ENCODE results near the gene PNCK.
"Not testable (repeated sequence)": the region's sequence is repeated elsewhere in the genome, so short reads cannot be mapped to it uniquely, and the experiment has no call there.

PNCK gene

DNA sequence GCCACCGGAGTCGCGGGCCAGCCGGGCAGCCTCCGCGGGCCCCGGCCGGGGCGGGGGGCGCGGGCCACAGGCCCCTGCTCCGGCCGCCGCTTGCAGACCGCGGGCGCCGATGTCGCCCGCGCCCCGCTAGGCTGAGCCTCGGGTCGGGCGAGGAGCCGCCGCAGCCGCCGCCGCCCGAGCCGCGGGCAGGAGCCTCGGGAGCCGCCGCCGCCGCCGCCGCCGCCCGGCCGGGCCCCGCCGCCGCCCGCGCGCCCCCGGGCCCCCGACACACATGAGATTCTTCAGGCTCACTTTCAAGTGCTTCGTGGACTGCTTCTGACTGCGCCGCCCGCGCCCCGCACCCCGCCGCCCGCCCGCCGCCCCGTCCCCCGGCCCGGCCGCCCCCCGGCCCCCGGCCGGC, 14.5 kb upstream of the PNCK start:
- DNase-seq (ENCODE audit: low read depth, low spot score) = no peak
- H3K9ac ChIP-seq (ENCODE audit: insufficient read length, low read depth) = no peak overlapping the region
- H3K9me3 ChIP-seq (ENCODE audit: insufficient read depth, low read length) = no peaks in the 10 kb centered on the region
- peaks cover 3% of the 10 kb centered on the region for H3K4me1 ChIP-seq (ENCODE audit: insufficient read depth, insufficient read length)
- H3K36me3 ChIP-seq (ENCODE audit: insufficient read depth, insufficient read length, low read length) = peaks cover 12% of the 10 kb centered on the region
- TF ChIP-seq ZNF274 (IDR thresholded peaks at IDR 0.05; ENCODE audit: low read depth, low read length) = no peak
- no peak for TF ChIP-seq SUZ12 (IDR thresholded peaks at IDR 0.05; ENCODE audit: extremely low read depth, insufficient read depth, insufficient read length)
- TF ChIP-seq YY1 (IDR thresholded peaks at IDR 0.05; ENCODE audit: insufficient read depth, insufficient read length) = no peak
- no peaks in the 10 kb centered on the region for H3K27me3 ChIP-seq (ENCODE audit: insufficient read depth, insufficient read length)
- no peak overlapping the region for H3K4me3 ChIP-seq (ENCODE audit: insufficient read length, low read depth)

DNA sequence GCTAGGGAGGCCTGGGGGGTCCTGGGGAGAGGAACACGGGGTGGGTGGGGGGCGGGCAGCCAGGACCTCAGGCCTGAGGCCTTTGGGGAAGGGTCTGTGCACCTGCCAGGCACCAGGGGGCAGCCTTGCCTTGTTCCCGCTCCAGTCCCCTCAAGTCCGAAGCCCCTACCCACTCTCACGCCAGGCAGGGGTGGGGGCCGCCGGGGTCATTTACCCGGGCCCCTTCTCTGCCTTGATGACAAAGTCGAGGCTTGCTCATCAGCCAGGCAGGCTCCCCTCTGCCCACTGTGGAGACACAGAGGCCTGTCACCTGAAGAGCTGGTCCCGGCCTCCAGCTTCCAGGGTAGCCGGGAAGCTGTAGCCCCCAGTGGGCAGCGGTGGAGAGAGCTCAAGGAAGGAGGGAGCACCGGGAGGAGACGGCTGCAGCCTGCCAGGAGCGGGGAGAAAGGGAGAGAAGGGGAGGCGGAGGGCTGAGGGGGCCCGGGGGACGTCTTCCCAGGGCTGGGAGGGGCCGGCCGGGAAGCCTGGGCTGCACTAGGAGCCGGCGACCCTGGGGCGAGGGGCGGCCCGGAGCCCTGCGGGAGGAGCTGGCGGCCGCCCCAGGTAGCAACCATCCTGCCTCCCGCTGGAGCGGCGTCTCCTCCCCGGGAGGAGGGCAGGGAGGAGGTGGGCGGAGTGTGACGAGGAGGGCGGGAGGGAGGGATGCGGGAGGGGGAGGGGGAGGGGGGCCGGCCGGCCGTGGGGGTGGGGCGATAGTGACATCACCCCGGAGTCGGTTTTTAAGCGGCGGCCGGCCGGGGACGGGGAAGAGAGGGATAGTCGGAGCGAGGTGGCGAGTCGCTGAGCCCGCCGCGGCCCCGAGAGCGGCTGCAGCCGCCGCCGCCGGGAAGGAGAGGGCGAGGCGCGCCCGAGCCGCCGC, 13.8 kb upstream of the PNCK start, which contains the start of gene SLC6A8:
SLC6A8 (plus strand) TSS at position 806 of the 919 bp plus-strand sequence. CDS start 649 bp downstream, outside the sequence.
- no peak for DNase-seq (ENCODE audit: low read depth, low spot score)
- no peaks in the 10 kb centered on the region for H3K9me3 ChIP-seq (ENCODE audit: insufficient read depth, low read length)
- H3K4me1 ChIP-seq (ENCODE audit: insufficient read depth, insufficient read length) = peaks cover 3% of the 10 kb centered on the region
- peak within 1 kb of the TSS; percentile 42 for H3K9ac ChIP-seq (ENCODE audit: insufficient read length, low read depth)
- H3K36me3 ChIP-seq (ENCODE audit: insufficient read depth, insufficient read length, low read length) = peaks cover 12% of the 10 kb centered on the region
- peak within 1 kb of the TSS; percentile 42 for H3K4me3 ChIP-seq (ENCODE audit: insufficient read length, low read depth)
- H3K27me3 ChIP-seq (ENCODE audit: insufficient read depth, insufficient read length) = no peaks in the 10 kb centered on the region
- TF ChIP-seq ZNF274 (IDR thresholded peaks at IDR 0.05; ENCODE audit: low read depth, low read length) (no peak), SUZ12 (IDR thresholded peaks at IDR 0.05; ENCODE audit: extremely low read depth, insufficient read depth, insufficient read length) (no peak), YY1 (IDR thresholded peaks at IDR 0.05; ENCODE audit: insufficient read depth, insufficient read length) (no peak)

DNA sequence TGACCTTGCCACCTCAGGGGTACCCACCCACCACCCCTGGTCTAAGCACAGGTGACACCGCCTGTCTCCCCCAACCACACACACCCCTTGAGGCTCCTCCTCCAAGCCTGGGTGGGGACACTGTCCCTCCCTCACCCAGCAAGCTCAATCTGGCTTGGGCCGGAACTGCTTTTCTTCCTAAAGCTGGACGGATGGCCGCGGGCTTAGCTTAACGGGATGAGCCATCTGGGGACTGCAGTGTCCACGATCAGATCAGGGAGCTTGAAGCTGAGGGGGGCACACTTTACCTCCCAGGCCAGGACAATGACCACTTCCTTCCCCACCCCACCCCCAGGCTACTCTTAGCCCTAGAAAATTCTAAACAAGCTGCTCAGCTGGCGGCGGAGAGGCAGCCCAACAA, 13.1 kb upstream of the PNCK start:
- Histone ChIP-seq H3K36me3 (ENCODE audit: insufficient read depth, insufficient read length, low read length) (peaks cover 9% of the 10 kb centered on the region), H3K4me3 (ENCODE audit: insufficient read length, low read depth) (no peak overlapping the region), H3K27me3 (ENCODE audit: insufficient read depth, insufficient read length) (no peaks in the 10 kb centered on the region), H3K9ac (ENCODE audit: insufficient read length, low read depth) (no peak overlapping the region), H3K9me3 (ENCODE audit: insufficient read depth, low read length) (no peaks in the 10 kb centered on the region), H3K4me1 (ENCODE audit: insufficient read depth, insufficient read length) (peaks cover 3% of the 10 kb centered on the region)
- no peak for TF ChIP-seq SUZ12 (IDR thresholded peaks at IDR 0.05; ENCODE audit: extremely low read depth, insufficient read depth, insufficient read length)
- no peak for TF ChIP-seq ZNF274 (IDR thresholded peaks at IDR 0.05; ENCODE audit: low read depth, low read length)
- no peak for TF ChIP-seq YY1 (IDR thresholded peaks at IDR 0.05; ENCODE audit: insufficient read depth, insufficient read length)
- no peak for DNase-seq (ENCODE audit: low read depth, low spot score)

DNA sequence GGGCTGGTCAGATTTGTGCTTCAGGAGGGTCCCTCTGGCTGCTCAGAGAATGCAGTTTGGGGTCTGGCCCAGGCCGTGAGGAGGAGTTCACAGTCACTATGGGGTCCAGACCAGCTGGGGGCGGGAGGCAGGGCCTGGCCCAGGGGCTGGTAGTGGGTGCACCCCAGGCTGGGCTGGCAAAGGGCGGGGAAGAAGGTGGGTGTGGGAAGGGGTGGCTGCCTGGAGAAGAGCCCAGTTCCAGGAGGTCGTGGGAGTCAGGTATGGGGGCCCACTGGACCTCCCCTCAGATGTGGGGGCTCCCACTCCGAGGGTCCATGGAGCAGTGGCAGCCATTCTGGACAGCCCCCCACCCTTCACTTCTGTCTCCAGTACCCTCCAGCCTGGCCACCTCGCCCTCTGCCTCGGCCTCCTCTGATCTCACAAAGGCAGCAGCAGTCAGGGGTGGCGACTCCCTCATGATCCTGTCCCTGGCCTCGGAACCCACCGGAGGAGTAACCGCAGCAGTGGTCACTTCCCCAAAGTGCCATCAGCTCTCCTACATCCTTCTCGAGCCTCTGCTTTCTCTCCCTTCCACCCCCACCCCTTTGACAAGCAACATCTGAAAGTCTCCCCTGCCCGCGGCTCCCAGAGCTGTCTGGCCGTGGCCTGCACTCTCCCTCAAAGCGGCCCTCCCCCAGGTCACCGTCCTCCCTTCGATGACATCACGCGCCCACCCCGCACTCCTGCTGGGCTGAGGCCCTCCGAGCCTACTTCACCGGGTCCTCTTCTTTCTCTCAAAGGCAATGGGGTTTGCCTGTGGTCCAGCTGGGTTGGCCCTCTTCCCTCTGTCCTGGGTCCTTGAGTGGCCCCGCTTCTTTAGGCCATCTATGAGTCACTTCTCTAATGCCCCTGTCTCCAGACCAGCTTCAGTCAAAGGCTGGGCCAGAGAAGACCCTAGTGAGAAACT, 12.4 kb upstream of the PNCK start:
- peak overlapping the region; percentile 56 for H3K9ac ChIP-seq (ENCODE audit: insufficient read length, low read depth)
- no peak for DNase-seq (ENCODE audit: low read depth, low spot score)

DNA sequence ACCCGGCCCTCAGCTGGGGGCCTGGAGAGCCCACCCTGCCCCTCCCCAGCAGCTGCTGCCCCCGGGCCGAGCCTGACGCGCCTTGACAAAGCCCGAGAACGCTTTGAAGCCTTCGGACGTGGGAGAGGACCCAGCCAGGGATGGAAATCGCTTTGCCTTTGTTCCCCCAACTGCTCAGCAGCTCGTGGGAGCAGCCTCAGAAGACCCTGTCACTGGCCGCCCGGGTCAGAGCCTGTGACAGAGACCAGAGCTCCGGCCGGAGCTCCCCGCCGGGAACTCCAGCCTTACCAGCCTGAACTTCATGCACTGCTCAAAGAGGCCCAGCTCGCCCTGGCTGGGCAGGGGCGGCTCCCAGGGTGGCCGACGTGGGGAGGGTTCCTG, 11.5 kb upstream of the PNCK start:
- Histone ChIP-seq H3K9me3 (ENCODE audit: insufficient read depth, low read length) (no peaks in the 10 kb centered on the region), H3K36me3 (ENCODE audit: insufficient read depth, insufficient read length, low read length) (peaks cover 4% of the 10 kb centered on the region), H3K9ac (ENCODE audit: insufficient read length, low read depth) (peak overlapping the region; percentile 56), H3K4me3 (ENCODE audit: insufficient read length, low read depth) (peak overlapping the region; percentile 21), H3K27me3 (ENCODE audit: insufficient read depth, insufficient read length) (no peaks in the 10 kb centered on the region), H3K4me1 (ENCODE audit: insufficient read depth, insufficient read length) (peaks cover 3% of the 10 kb centered on the region)
- DNase-seq (ENCODE audit: low read depth, low spot score) = no peak
- TF ChIP-seq ZNF274 (IDR thresholded peaks at IDR 0.05; ENCODE audit: low read depth, low read length) = no peak
- no peak for TF ChIP-seq SUZ12 (IDR thresholded peaks at IDR 0.05; ENCODE audit: extremely low read depth, insufficient read depth, insufficient read length)
- TF ChIP-seq YY1 (IDR thresholded peaks at IDR 0.05; ENCODE audit: insufficient read depth, insufficient read length) = no peak

More for the DNA sequence above, 12.4 kb upstream of the PNCK start:
- peak overlapping the region; percentile 15 for H3K4me3 ChIP-seq (ENCODE audit: insufficient read length, low read depth)
- no peaks in the 10 kb centered on the region for H3K9me3 ChIP-seq (ENCODE audit: insufficient read depth, low read length)
- peaks cover 4% of the 10 kb centered on the region for H3K36me3 ChIP-seq (ENCODE audit: insufficient read depth, insufficient read length, low read length)
- no peaks in the 10 kb centered on the region for H3K27me3 ChIP-seq (ENCODE audit: insufficient read depth, insufficient read length)
- peaks cover 3% of the 10 kb centered on the region for H3K4me1 ChIP-seq (ENCODE audit: insufficient read depth, insufficient read length)
- TF ChIP-seq ZNF274 (IDR thresholded peaks at IDR 0.05; ENCODE audit: low read depth, low read length) = no peak
- TF ChIP-seq SUZ12 (IDR thresholded peaks at IDR 0.05; ENCODE audit: extremely low read depth, insufficient read depth, insufficient read length) = no peak
- no peak for TF ChIP-seq YY1 (IDR thresholded peaks at IDR 0.05; ENCODE audit: insufficient read depth, insufficient read length)

DNA sequence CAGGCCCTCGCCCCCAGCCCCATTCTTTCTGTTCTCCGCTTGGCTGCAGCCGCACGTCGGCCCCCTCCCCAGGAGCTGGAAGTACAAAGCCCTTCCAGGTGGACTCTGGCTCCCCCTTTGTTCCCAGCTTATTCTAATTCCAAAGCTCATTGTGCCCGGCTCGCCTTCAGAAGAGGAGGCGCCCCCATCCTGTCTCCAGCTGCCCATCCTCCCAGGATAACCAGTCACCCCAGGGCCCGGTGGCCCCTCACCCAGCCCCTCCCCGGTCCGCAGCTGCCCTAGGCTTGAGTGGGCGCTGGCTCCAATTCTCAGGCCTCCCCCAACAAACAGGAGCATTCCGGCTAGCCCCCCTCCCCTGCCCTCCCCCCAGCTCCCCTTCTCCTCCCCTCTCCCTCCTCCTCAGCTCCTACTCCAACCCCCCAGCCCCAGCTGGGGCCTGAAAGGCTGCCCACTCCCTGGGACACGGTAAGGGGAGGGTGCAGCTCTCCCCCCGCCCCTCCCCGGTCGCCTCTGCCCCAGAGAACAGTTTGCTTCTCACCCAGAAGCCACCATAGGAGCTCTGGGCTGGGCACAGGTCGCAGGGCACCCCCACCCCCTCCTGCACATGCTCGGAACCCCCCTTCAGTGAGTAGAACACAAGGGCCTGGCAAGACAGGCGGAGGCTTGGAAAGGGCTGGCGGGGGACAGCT, 11.0 kb upstream of the PNCK start:
- peak overlapping the region; percentile 56 for H3K9ac ChIP-seq (ENCODE audit: insufficient read length, low read depth)
- H3K27me3 ChIP-seq (ENCODE audit: insufficient read depth, insufficient read length) = no peaks in the 10 kb centered on the region

DNA sequence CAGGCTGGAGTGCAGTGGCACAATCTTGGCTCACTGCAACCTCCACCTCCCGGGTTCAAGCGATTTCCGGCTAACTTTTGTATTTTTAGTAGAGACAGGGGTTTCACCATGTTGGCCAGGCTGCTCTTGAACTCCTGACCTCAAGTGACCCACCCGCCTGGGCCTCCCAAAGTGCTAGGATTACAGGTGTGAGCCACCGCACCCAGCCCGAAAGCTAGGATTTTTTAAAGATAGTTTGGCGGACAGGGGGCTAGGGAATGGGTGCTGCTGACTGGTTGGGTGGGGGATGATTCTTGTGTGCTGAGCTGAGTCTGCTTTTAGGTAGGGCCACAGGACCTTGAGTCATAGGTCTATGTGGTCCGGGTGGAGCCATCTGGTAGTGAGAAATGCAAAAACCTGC, 9.9 kb upstream of the PNCK start:
- H3K27me3 ChIP-seq (ENCODE audit: insufficient read depth, insufficient read length); DNase-seq (ENCODE audit: low read depth, low spot score); H3K9ac ChIP-seq (ENCODE audit: insufficient read length, low read depth); H3K9me3 ChIP-seq (ENCODE audit: insufficient read depth, low read length); H3K4me3 ChIP-seq (ENCODE audit: insufficient read length, low read depth); H3K4me1 ChIP-seq (ENCODE audit: insufficient read depth, insufficient read length); H3K36me3 ChIP-seq (ENCODE audit: insufficient read depth, insufficient read length, low read length): not testable (repeated sequence)

More for the DNA sequence above, 11.0 kb upstream of the PNCK start:
- no peaks in the 10 kb centered on the region for H3K4me1 ChIP-seq (ENCODE audit: insufficient read depth, insufficient read length)
- H3K4me3 ChIP-seq (ENCODE audit: insufficient read length, low read depth) = peak overlapping the region; percentile 21
- no peaks in the 10 kb centered on the region for H3K9me3 ChIP-seq (ENCODE audit: insufficient read depth, low read length)
- H3K36me3 ChIP-seq (ENCODE audit: insufficient read depth, insufficient read length, low read length) = peaks cover under 1% of the 10 kb centered on the region
- no peak for TF ChIP-seq SUZ12 (IDR thresholded peaks at IDR 0.05; ENCODE audit: extremely low read depth, insufficient read depth, insufficient read length)
- TF ChIP-seq ZNF274 (IDR thresholded peaks at IDR 0.05; ENCODE audit: low read depth, low read length) = no peak
- no peak for TF ChIP-seq YY1 (IDR thresholded peaks at IDR 0.05; ENCODE audit: insufficient read depth, insufficient read length)
- no peak for DNase-seq (ENCODE audit: low read depth, low spot score)

Data from NT2/D1 (cell line).